K562 (cell line): Measurements from ENCODE around the gene ANXA7. TPM values are rescaled to one million over a fixed set of nuclear protein-coding genes. Genes with fewer than 3 reads are reported as not detected.
A peak's percentile ranks its signal among the peaks of the same experiment; 100 is the strongest.

Experiments used
- ATAC-seq: fragments of 200-7000 bp; cut with Tn5 transposase; 3 replicates; pipeline ENCODE4 v1.9.1; 2020; ENCODE audit warnings: moderate library complexity
- Bru-seq: library from RNA; stranded (reverse); fragments of 400-500 nt; gene quantifications from one replicate; lab custom pipeline; 2021; lab: Mats Ljungman, UMichigan
- BruChase-seq, 2 experiments: library from RNA; stranded (reverse); fragments of 400-500 nt; gene quantifications; one replicate each; lab custom pipeline; 2021; lab: Mats Ljungman, UMichigan
- BruUV-seq: library from RNA; stranded (reverse); fragments of 400-500 nt; replicated peaks from 2 replicates; lab custom pipeline; 2021; lab: Mats Ljungman, UMichigan
- CTCF ChIA-PET: fragments of 300-600 bp; formaldehyde crosslinking; extraction: SDS; loops from one replicate; lab custom pipeline; 2021; ENCODE audit warnings: low intra/inter-chr PET ratio; lab: Yijun Ruan, JAX
- POLR2A ChIA-PET: fragments of 300-600, 350-650 bp; sonication (Branson Sonifier 250); formaldehyde crosslinking; extraction: SDS; loops from one replicate; lab custom pipeline; 2021; ENCODE audit warnings: antibody characterized with exemption, inconsistent platforms; lab: Yijun Ruan, JAX
- DNase-seq, 4 experiments: peaks; one replicate each; pipeline versions ENCODE4 v3.0.0 to v3.0.0-alpha.2; 2011 to 2018; ENCODE audit warnings: low spot score in 3 of 4, mixed read lengths in 3 of 4; ENCODE audit errors: extremely low read depth in 1 of 4
- FAIRE-seq: peaks from 2 replicates; lab custom pipeline; 2011; peaks lifted over from hg19 to GRCh38; lab: Jason Lieb, UNC
- H2AFZ ChIP-seq: 2 replicates; pipeline ENCODE4 v1.6.0; 2011; ENCODE audit warnings: low read depth, low read length, control low read depth, inconsistent platforms
- H3K27ac ChIP-seq: fragments of 200-600 bp; 3 replicates; pipeline ENCODE4 v1.8.0; 2011; ENCODE audit warnings: low read depth, mild to moderate bottlenecking, control low read depth, inconsistent platforms, low read length, moderate library complexity, mixed read lengths; ENCODE audit errors: extremely low read depth
- H3K27me3 ChIP-seq, 2 experiments: fragments of 300-600 bp in 1 of 2; 2 replicates in 1 of 2; 3 replicates in 1 of 2; pipeline versions ENCODE4 v1.6.0 to v1.8.0; 2011; ENCODE audit warnings: inconsistent platforms in 2 of 2, low read length in 2 of 2, mild to moderate bottlenecking in 1 of 2, mixed read lengths in 1 of 2, moderate library complexity in 1 of 2; ENCODE audit not compliant: control insufficient read depth in 2 of 2, insufficient read depth in 2 of 2
- H3K36me3 ChIP-seq: fragments of 300-600 bp; 3 replicates; pipeline ENCODE4 v1.8.0; 2011; ENCODE audit warnings: mild to moderate bottlenecking, low read length, inconsistent platforms; ENCODE audit not compliant: control insufficient read depth, insufficient read depth
- H3K4me1 ChIP-seq, 2 experiments: fragments of 200-600 bp in 1 of 2; replicated peaks in 1 of 2; 2 replicates in 1 of 2; 3 replicates in 1 of 2; pipeline versions ENCODE4 v1.5.1 to v1.8.0; 2011; ENCODE audit warnings: inconsistent platforms in 2 of 2, low read length in 2 of 2, mild to moderate bottlenecking in 1 of 2, mixed read lengths in 1 of 2, moderate library complexity in 1 of 2; ENCODE audit not compliant: control insufficient read depth in 2 of 2, insufficient read depth in 2 of 2
- H3K4me2 ChIP-seq: 2 replicates; pipeline ENCODE4 v1.6.1; 2011; ENCODE audit warnings: low read length, control low read depth, inconsistent platforms, mixed read lengths; ENCODE audit not compliant: insufficient read depth
- H3K4me3 ChIP-seq: fragments of 200-600 bp; sonication (generic), shearing (Covaris generic); 2 replicates; pipeline ENCODE4 v1.5.1; 2016; ENCODE audit warnings: control low read depth, inconsistent platforms
- H3K79me2 ChIP-seq: fragments of 200-600 bp; 3 replicates; pipeline ENCODE4 v1.8.0; 2011; ENCODE audit warnings: low read length, inconsistent platforms; ENCODE audit not compliant: control insufficient read depth, insufficient read depth
- H3K9ac ChIP-seq, 2 experiments: 2 replicates each; pipeline versions ENCODE4 v1.6.0 to v1.6.1; 2011; ENCODE audit warnings: low read depth in 2 of 2, low read length in 2 of 2, control low read depth in 1 of 2, inconsistent platforms in 1 of 2, mild to moderate bottlenecking in 1 of 2, mixed read lengths in 1 of 2; ENCODE audit not compliant: insufficient read depth in 1 of 2
- H3K9me1 ChIP-seq: one replicate; pipeline ENCODE4 v1.6.0; 2011; ENCODE audit warnings: inconsistent platforms, mild to moderate bottlenecking, low read length, moderate library complexity; ENCODE audit not compliant: control insufficient read depth, insufficient read depth
- H3K9me3 ChIP-seq: replicated peaks from 2 replicates; pipeline ENCODE4 v1.5.1; 2011; ENCODE audit warnings: low read depth, low read length, inconsistent platforms; ENCODE audit not compliant: control insufficient read depth, insufficient read depth
- H4K20me1 ChIP-seq: replicated peaks from 2 replicates; pipeline ENCODE4 v1.6.1; 2011; ENCODE audit warnings: low read length, inconsistent platforms, mixed read lengths; ENCODE audit not compliant: control insufficient read depth, insufficient read depth
- DIDO1 ChIP-seq: fragments of 450-650 bp; IDR thresholded peaks from 2 replicates; pipeline ENCODE4 v1.6.1; 2016; ENCODE audit warnings: low read depth, missing biosample characterization, missing genetic modification characterization
- DMBX1 ChIP-seq: fragments of 250-450 bp; sonication (Bioruptor Pico); IDR thresholded peaks from 2 replicates; pipeline ENCODE4 v1.8.0; 2022; ENCODE audit warnings: inconsistent platforms, mild to moderate bottlenecking, moderate library complexity, borderline replicate concordance
- E2F4 ChIP-seq: sonication (generic); formaldehyde crosslinking; IDR thresholded peaks from 2 replicates; pipeline ENCODE4 v1.8.0; 2022; ENCODE audit warnings: mild to moderate bottlenecking, low read depth, missing genetic modification reagents
- HLTF ChIP-seq: fragments of 450-650 bp; IDR thresholded peaks from 2 replicates; pipeline ENCODE4 v1.6.1; 2016
- RBFOX2 ChIP-seq: fragments of 200-400 bp; formaldehyde crosslinking; IDR thresholded peaks from 2 replicates; pipeline ENCODE4 v1.6.1; 2017; ENCODE audit warnings: low read depth, mild to moderate bottlenecking, low read length, moderate library complexity
- RUNX1 ChIP-seq: sonication (generic); IDR thresholded peaks from 2 replicates; pipeline ENCODE4 v1.6.1; 2016; ENCODE audit warnings: antibody characterized with exemption, low read depth
- SNAPC5 ChIP-seq: fragments of 250-450 bp; sonication (Bioruptor Pico); IDR thresholded peaks from 2 replicates; pipeline ENCODE4 v1.8.0; 2021; ENCODE audit warnings: moderate library complexity, mild to moderate bottlenecking, inconsistent platforms
- TSC22D4 ChIP-seq: fragments of 450-650 bp; IDR thresholded peaks from 2 replicates; pipeline ENCODE4 v1.6.1; 2016; ENCODE audit warnings: missing genetic modification characterization, missing biosample characterization, control low read depth
- XRCC4 ChIP-seq: IDR thresholded peaks from one replicate; pipeline ENCODE4 v1.6.1; 2011; ENCODE audit not compliant: insufficient read depth, insufficient read length; ENCODE audit errors: extremely low read depth
- ZKSCAN8 ChIP-seq: fragments of 200-800 bp; sonication (Bioruptor generic); IDR thresholded peaks from 2 replicates; pipeline ENCODE4 v1.6.1; 2016; ENCODE audit warnings: missing genetic modification characterization, missing compliant biosample characterization
- ZZZ3 ChIP-seq: fragments of 450-650 bp; IDR thresholded peaks from 2 replicates; pipeline ENCODE4 v1.6.1; 2016; ENCODE audit warnings: antibody characterized with exemption, mild to moderate bottlenecking, moderate library complexity
- WGBS: fragments of 100-300 bp; shearing (Covaris generic); methylation state at CpG from one replicate; pipeline ENCODE4 v1.1.6; 2016; ENCODE audit warnings: low coverage, mixed read lengths; ENCODE audit not compliant: insufficient coverage; ENCODE audit errors: missing lambda C conversion rate; 5-methylcytosine and 5-hydroxymethylcytosine counted together
- in situ Hi-C: fragments of 300-500 bp; cut with MboI; formaldehyde crosslinking; loops from 4 replicates; pipeline ENCODE4 v1.15.0; 2018; ENCODE audit warnings: inconsistent platforms, mixed read lengths
- intact Hi-C: fragments of 100-400 bp; cut with micrococcal nuclease; formaldehyde crosslinking; loops from 2 replicates; pipeline ENCODE4 v1.14.2; 2022
- long read RNA-seq, 3 experiments: library from polyadenylated mRNA in 2 of 3; library from RNA in 1 of 3; unstranded in 2 of 3; stranded (forward) in 1 of 3; transcript quantifications; one replicate each; pipeline ENCODE4 v2.0.0, GENCODE V29; 2019 to 2022
- polyA minus RNA-seq, 3 experiments: library from RNA; depleted of rRNA, polyadenylated mRNA; stranded (reverse); fragments of >200 nt; gene quantifications; 2 replicates each; pipeline ENCODE4 v1.2.3, GENCODE V29; 2011
- polyA plus RNA-seq, 8 experiments: library from polyadenylated mRNA; depleted of rRNA in 4 of 8; stranded (reverse) in 5 of 8; unstranded in 3 of 8; fragments of >200 nt; fragmentation: Nextera tagmentation in 2 of 8; fragmentation: Illumina TruSeq in 1 of 8; extraction: Ambion mirVana in 2 of 8; extraction: Trizol in 1 of 8; gene quantifications; 2 replicates each; pipeline versions ENCODE4 v1.2.1 to v1.2.3, GENCODE V29; 2011 to 2014; ENCODE audit warnings: inconsistent platforms in 1 of 8, missing spikeins in 1 of 8
- total RNA-seq, 7 experiments: library from RNA; depleted of rRNA in 6 of 7; stranded (reverse); fragments of >200 nt in 6 of 7; fragmentation: Illumina TruSeq in 2 of 7; extraction: Trizol in 2 of 7; gene quantifications; 2 replicates each; pipeline versions ENCODE4 v1.2.1 to v1.2.3, GENCODE V29; 2011 to 2021; ENCODE audit warnings: low replicate concordance in 1 of 7
- TF ChIP-seq, protein P1 (sequence below): fragments of 250-450 bp; sonication (Bioruptor Pico); IDR thresholded peaks from 2 replicates; pipeline ENCODE4 v1.5.0; 2021; ENCODE audit warnings: mild to moderate bottlenecking, borderline replicate concordance

The ANXA7 gene
- 64.3 and 71.3 TPM in 2 replicates for total RNA-seq (2011; cell fraction: chromatin; rRNA removed; ENCODE audit: low replicate concordance)
- 44.9 and 47.4 TPM in 2 replicates for total RNA-seq (2011; cell fraction: nucleolus; rRNA removed)
- total RNA-seq (2011; cell fraction: nucleoplasm; rRNA removed) = 53.4 and 64.1 TPM in 2 replicates
- total RNA-seq (2014; rRNA removed) (79.8 and 81.6 TPM in 2 replicates), total RNA-seq (2014; rRNA removed; fragmentation: Illumina TruSeq; extraction: Trizol) (137 and 145 TPM in 2 replicates), total RNA-seq (2015; rRNA removed; fragmentation: Illumina TruSeq; extraction: Trizol) (109 and 118 TPM in 2 replicates), total RNA-seq (2021) (157 and 158 TPM in 2 replicates), polyA plus RNA-seq (2011; rRNA removed) (130 TPM in 2 replicates), polyA plus RNA-seq (2014; fragmentation: Illumina TruSeq; extraction: Trizol) (133 and 150 TPM in 2 replicates), polyA plus RNA-seq (2014; fragmentation: Nextera tagmentation; extraction: Ambion mirVana) (100 to 1,000 TPM in 1 of 2 experiments, 10 to 100 TPM in 1; 86.4 to 122 TPM), polyA plus RNA-seq (2014; rRNA removed) (97.1 and 107 TPM in 2 replicates), polyA minus RNA-seq (2011; rRNA and poly(A)+ RNA removed) (122 and 135 TPM in 2 replicates), Bru-seq, nascent RNA (percentile 92 among the genes with signal in this experiment), BruChase-seq, experiment 1, labeled RNA remaining after a 2-hour chase (percentile 93 among the genes with signal in this experiment), BruChase-seq, experiment 2, labeled RNA remaining after a 6-hour chase (percentile 91 among the genes with signal in this experiment)
- 86.8 and 107 TPM in 2 replicates for polyA plus RNA-seq (2011; cell fraction: cytosol; rRNA removed)
- 61.5 and 74.3 TPM in 2 replicates for polyA plus RNA-seq (2011; cell fraction: nucleus; rRNA removed)
- polyA plus RNA-seq (2012) = 113 and 129 TPM in 2 replicates
- polyA minus RNA-seq (2011; cell fraction: cytosol; rRNA and poly(A)+ RNA removed) = 65.9 and 97.0 TPM in 2 replicates
- 29.2 and 41.3 TPM in 2 replicates for polyA minus RNA-seq (2011; cell fraction: nucleus; rRNA and poly(A)+ RNA removed)
- long read RNA-seq, experiment 1, transcript ANXA7-202 (13 exons, 2,452 nt) = major isoform, 476 of 754 reads
- long read RNA-seq, experiment 1, partial matches to known transcripts = 176 of 754 reads
- long read RNA-seq, experiment 1, other reads (novel, unspliced or antisense) = 99 of 754 reads
- long read RNA-seq, experiment 2, transcript ANXA7-202 (13 exons, 2,452 nt) = major isoform, 32 of 106 reads
- long read RNA-seq, experiment 2, partial matches to known transcripts = 43 of 106 reads
- long read RNA-seq, experiment 2, other reads (novel, unspliced or antisense) = 31 of 106 reads
- long read RNA-seq, experiment 3, transcript ANXA7-202 (13 exons, 2,452 nt) = major isoform, 249 of 363 reads
- long read RNA-seq, experiment 3, partial matches to known transcripts = 67 of 363 reads
- long read RNA-seq, experiment 3, other reads (novel, unspliced or antisense) = 47 of 363 reads

DNA sequence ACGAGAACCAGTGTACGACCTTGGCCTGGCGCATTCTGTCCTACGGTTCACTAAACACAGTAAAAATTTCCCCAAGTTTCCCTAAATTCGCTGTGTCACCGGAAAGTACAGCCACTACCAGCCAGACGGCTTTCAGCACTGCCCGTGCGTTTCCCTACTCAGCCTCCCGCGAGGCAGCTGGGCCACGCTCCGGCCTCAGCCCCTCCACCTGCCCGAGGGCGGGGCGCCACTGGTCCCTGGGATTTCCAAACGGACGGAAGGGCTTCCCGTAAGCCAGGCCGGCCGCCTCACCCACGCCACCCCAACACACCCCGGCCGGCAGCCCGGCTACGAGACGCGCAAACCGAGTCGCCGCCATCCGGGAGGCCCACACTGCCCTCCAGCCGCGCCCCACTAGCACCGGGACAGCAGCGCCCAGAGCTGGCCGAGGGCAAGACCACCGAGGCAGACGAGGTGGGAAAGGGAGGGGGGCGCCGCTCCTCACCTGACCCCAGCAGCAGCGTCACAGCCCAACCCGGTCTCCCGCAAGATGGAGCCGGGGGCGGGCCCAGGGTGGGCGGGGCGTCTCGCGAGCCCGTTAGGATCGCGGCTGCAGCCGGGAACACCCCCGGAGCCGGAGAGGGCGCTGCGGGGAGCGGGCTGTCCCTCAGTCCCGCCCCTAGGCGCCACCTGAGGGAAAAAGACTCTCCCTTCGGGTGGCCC lies at the start of gene ANXA7:
Gene ANXA7, minus strand, starts transcription at position 531 of the 702 bp plus-strand sequence. CDS start 13,202 bp downstream, outside the sequence.
- peak within 1 kb of the TSS; percentile 95 for H3K27ac ChIP-seq
- H3K9me3 ChIP-seq = no peaks in the 10 kb centered on the region
- ChIA-PET CTCF (no interaction called here), POLR2A (interaction anchor here (0.6 to 3.9 kb wide), 13 partner anchors 10 to 331 kb away, joined by 3 to 16 read pairs (median 3); partner anchors contain the start of genes DNAJC9, PPP3CB and SEC24C)
- peak within 1 kb of the TSS; percentile 99 for H3K4me2 ChIP-seq
- no peaks in the 10 kb centered on the region for H3K27me3 ChIP-seq
- peak within 1 kb of the TSS; percentile 89 for H3K4me3 ChIP-seq
- intact Hi-C loops (loop anchor here (2.0 to 5.0 kb wide), 3 partner anchors 43 to 166 kb away; partner anchors contain the start of genes DNAJC9 and PPP3CB), in situ Hi-C loops (no loop called here)
- WGBS = under 1% methylated on average over 47 of the region's 62 CpGs
- DNase-seq = peak; percentile 97 to 100 (median 100)
- peaks cover 51% of the 10 kb centered on the region for H3K79me2 ChIP-seq
- peak; percentile 54 for FAIRE-seq
- H3K4me1 ChIP-seq = peaks cover 9 to 11% of the 10 kb centered on the region in 2 experiments; a peak in 4 of 5 replicates
- peaks cover 20% of the 10 kb centered on the region for H4K20me1 ChIP-seq
- H3K9me1 ChIP-seq = no peaks in the 10 kb centered on the region
- peak; percentile 99 for ATAC-seq
- H3K9ac ChIP-seq = peak within 1 kb of the TSS; percentile 90 to 96
- H3K36me3 ChIP-seq = no peaks in the 10 kb centered on the region; the same call in 2 of the 3 replicates
- peak within 1 kb of the TSS; percentile 90 for H2AFZ ChIP-seq
- TSS peak; percentile 62 for BruUV-seq
- TF ChIP-seq RUNX1 = no peak
- peak; percentile 98 for TF ChIP-seq RBFOX2
- TF ChIP-seq XRCC4 = no peak
- peak; percentile 8; the same call in 1 of the 2 replicates for TF ChIP-seq E2F4
- 0 out of 2 replicates have a peak, but pooled peaks have one; percentile 71 for TF ChIP-seq HLTF
- TF ChIP-seq DIDO1 (tag) = no peak
- TF ChIP-seq DMBX1 (CRISPR knock-in tag) = no peak
- TF ChIP-seq ZKSCAN8 (CRISPR knock-in tag) = no peak
- TF ChIP-seq SNAPC5 = no peak
- no peak for TF ChIP-seq TSC22D4 (tag)
- TF ChIP-seq, protein P1, sequence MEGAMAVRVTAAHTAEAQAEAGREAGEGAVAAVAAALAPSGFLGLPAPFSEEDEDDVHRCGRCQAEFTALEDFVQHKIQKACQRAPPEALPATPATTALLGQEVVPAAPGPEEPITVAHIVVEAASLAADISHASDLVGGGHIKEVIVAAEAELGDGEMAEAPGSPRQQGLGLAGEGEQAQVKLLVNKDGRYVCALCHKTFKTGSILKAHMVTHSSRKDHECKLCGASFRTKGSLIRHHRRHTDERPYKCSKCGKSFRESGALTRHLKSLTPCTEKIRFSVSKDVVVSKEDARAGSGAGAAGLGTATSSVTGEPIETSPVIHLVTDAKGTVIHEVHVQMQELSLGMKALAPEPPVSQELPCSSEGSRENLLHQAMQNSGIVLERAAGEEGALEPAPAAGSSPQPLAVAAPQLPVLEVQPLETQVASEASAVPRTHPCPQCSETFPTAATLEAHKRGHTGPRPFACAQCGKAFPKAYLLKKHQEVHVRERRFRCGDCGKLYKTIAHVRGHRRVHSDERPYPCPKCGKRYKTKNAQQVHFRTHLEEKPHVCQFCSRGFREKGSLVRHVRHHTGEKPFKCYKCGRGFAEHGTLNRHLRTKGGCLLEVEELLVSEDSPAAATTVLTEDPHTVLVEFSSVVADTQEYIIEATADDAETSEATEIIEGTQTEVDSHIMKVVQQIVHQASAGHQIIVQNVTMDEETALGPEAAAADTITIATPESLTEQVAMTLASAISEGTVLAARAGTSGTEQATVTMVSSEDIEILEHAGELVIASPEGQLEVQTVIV (CRISPR knock-in tag) = no peak
- no peak for TF ChIP-seq ZZZ3
